Measurements from ENCODE around the gene CYB561. TPM values are rescaled to one million over a fixed set of nuclear protein-coding genes. Genes with fewer than 3 reads are reported as not detected.

Gene CYB561
- total and polyA plus RNA-seq, 2 of the 4 experiments (the other 2 are of a cell fraction) = 2.5 to 3.0 TPM

GRCh38 chr17:63481488-63481870, 35.4 kb upstream of the CYB561 start:
- Histone ChIP-seq H3K9ac (ENCODE audit: low read depth, low read length) (no peak overlapping the region), H4K8ac (ENCODE audit: low read depth in 2 of 2, low read length in 2 of 2) (no peak overlapping the region), H3K4me3 (ENCODE audit: insufficient read depth, low read depth, low read length) (no peak overlapping the region), H3K14ac (replicated peaks; ENCODE audit: low read depth, low read length) (no peak overlapping the region), H3K18ac (ENCODE audit: low read depth, low read length) (no peak overlapping the region), H3K27me3 (ENCODE audit: control insufficient read depth, insufficient read depth, low read length) (peaks cover 8% of the 10 kb centered on the region), H2BK20ac (ENCODE audit: low read depth, low read length) (no peak overlapping the region), H3K4ac (ENCODE audit: low read depth, low read length) (no peak overlapping the region), H2BK120ac (ENCODE audit: low read depth, low read length) (no peak overlapping the region), H3K79me1 (ENCODE audit: low read depth in 1 of 2, low read length in 2 of 2) (no peaks in the 10 kb centered on the region), H4K5ac (ENCODE audit: low read depth, low read length) (no peak overlapping the region), H3K23ac (ENCODE audit: low read depth, low read length) (no peak overlapping the region), H3K9me1 (ENCODE audit: insufficient read depth, low read length) (peaks cover 3% of the 10 kb centered on the region; the same call in 1 of the 2 replicates), H3K27ac (ENCODE audit: insufficient read depth, low read length) (no peak overlapping the region), H2AFZ (replicated peaks; ENCODE audit: low read length, poor library complexity) (no peak overlapping the region), H3K4me2 (ENCODE audit: low read depth, low read length) (no peak overlapping the region), H3K56ac (ENCODE audit: extremely low read depth, insufficient read depth, low read length) (no peak overlapping the region), H3K9me3 (ENCODE audit: control insufficient read depth, insufficient read depth, low read length) (no peaks in the 10 kb centered on the region), H3K36me3 (ENCODE audit: control insufficient read depth, insufficient read depth, low read length) (no peaks in the 10 kb centered on the region), H4K91ac (ENCODE audit: insufficient read depth, low read depth, low read length) (no peak overlapping the region), H3K4me1 (ENCODE audit: control insufficient read depth, insufficient read depth, low read length) (peaks cover 11% of the 10 kb centered on the region), H2BK5ac (ENCODE audit: low read depth, low read length, poor library complexity, severe bottlenecking) (no peak overlapping the region), H4K20me1 (ENCODE audit: insufficient read depth, low read length) (no peaks in the 10 kb centered on the region), H2AK5ac (ENCODE audit: low read depth, low read length) (no peak overlapping the region), H2AK9ac (replicated peaks; ENCODE audit: low read depth, low read length, poor library complexity) (peak overlapping the region; percentile 8), H2BK15ac (ENCODE audit: low read depth, low read length) (no peak overlapping the region)
- DNase-seq (no peak), ATAC-seq (ENCODE audit: low read depth) (no peak)
- CTCF ChIA-PET = interaction anchor here (1.0 kb wide), 1 partner anchor 56 kb away, joined by 3 read pairs; no protein-coding TSS in a partner anchor
- 92% methylated on average over 6 of the region's 16 CpGs; no CpG with 5 or more reads in 1 of the 2 experiments for WGBS, 2 experiments (ENCODE audit: extremely low coverage in 2 of 2, insufficient read length in 1 of 2)
- TF ChIP-seq MXI1 (IDR thresholded peaks at IDR 0.05; ENCODE audit: borderline replicate concordance, low read depth, low read length) = no peak
- TF ChIP-seq CHD1 (IDR thresholded peaks at IDR 0.05; ENCODE audit: low read depth, low read length) = no peak
- TF ChIP-seq RFX5 (IDR thresholded peaks at IDR 0.05; ENCODE audit: low read depth, low read length) = no peak
- no peak for TF ChIP-seq USF2 (IDR thresholded peaks at IDR 0.05; ENCODE audit: low read depth, low read length)
- TF ChIP-seq MAFK (IDR thresholded peaks at IDR 0.05; ENCODE audit: low read depth, low read length) = no peak
- no peak for TF ChIP-seq NFE2L2 (IDR thresholded peaks at IDR 0.05; ENCODE audit: low read depth, low read length)
- no peak for TF ChIP-seq BHLHE40 (IDR thresholded peaks at IDR 0.05; ENCODE audit: low read depth, low read length)
- no peak for TF ChIP-seq CTCF (conservative IDR thresholded peaks at IDR 0.05; ENCODE audit: low read depth, low read length)
- TF ChIP-seq ELK1 (IDR thresholded peaks at IDR 0.05; ENCODE audit: borderline replicate concordance, low read depth, low read length) = no peak
- TF ChIP-seq POLR2A (IDR thresholded peaks at IDR 0.05; ENCODE audit: low read depth, low read length) = no peak
- TF ChIP-seq CEBPB (IDR thresholded peaks at IDR 0.05; ENCODE audit: low read depth, low read length) = no peak
- no peak for TF ChIP-seq RAD21 (IDR thresholded peaks at IDR 0.05; ENCODE audit: low read length)
- no peak for TF ChIP-seq MAZ (IDR thresholded peaks at IDR 0.05; ENCODE audit: borderline replicate concordance, low read depth, low read length)
- no peak for TF ChIP-seq FOS (IDR thresholded peaks at IDR 0.05; ENCODE audit: low read depth, low read length)
- no peak for TF ChIP-seq SMC3 (IDR thresholded peaks at IDR 0.05; ENCODE audit: low read depth, low read length)
- TF ChIP-seq RCOR1 (IDR thresholded peaks at IDR 0.05; ENCODE audit: insufficient replicate concordance, low read length) = no peak
- dilution Hi-C loops (cut with HindIII; ENCODE audit: low sequenced_read_pairs, unreplicated experiment) = no loop called here
- intact Hi-C loops (cut with micrococcal nuclease) = no loop called here
- POLR2A ChIA-PET (ENCODE audit: unreplicated experiment) = interaction anchor here (0.7 kb wide), 1 partner anchor 17 kb away, joined by 3 read pairs; no protein-coding TSS in a partner anchor
- no TSS peak for BruUV-seq (replicated peaks)
- in situ Hi-C loops (cut with MboI; ENCODE audit: low sequenced_read_pairs) = no loop called here

Data from IMR-90 (cell line).